PFSK-1 (cell line): Measurements from ENCODE around the gene MOK.

Experiments used
- POLR2AphosphoS5 ChIP-seq: IDR thresholded peaks from 2 replicates; pipeline ENCODE4 v1.6.1; 2012; ENCODE audit warnings: low read depth, mild to moderate bottlenecking, control low read depth, low read length, moderate library complexity
- REST ChIP-seq, 2 experiments: IDR thresholded peaks; 2 replicates each; pipeline versions ENCODE4 v1.6.1 to v1.8.0; 2011 to 2012; ENCODE audit warnings: low read depth in 2 of 2, low read length in 2 of 2, control low read depth in 1 of 2, inconsistent platforms in 1 of 2, mild to moderate bottlenecking in 1 of 2, moderate library complexity in 1 of 2; ENCODE audit not compliant: insufficient read depth in 1 of 2
- SIN3A ChIP-seq: IDR thresholded peaks from 2 replicates; pipeline ENCODE4 v1.6.1; 2012; ENCODE audit warnings: mild to moderate bottlenecking, low read length, moderate library complexity, borderline replicate concordance; ENCODE audit not compliant: insufficient read depth
- TAF1 ChIP-seq: IDR thresholded peaks from 2 replicates; pipeline ENCODE4 v1.6.1; 2012; ENCODE audit warnings: low read length, control low read depth, borderline replicate concordance; ENCODE audit not compliant: insufficient read depth

- no peak for TF ChIP-seq REST (IDR thresholded peaks at IDR 0.05; ENCODE audit: insufficient read depth in 1 of 2, low read depth in 2 of 2, low read length in 2 of 2)
- TF ChIP-seq SIN3A, result no peak
- TF ChIP-seq POLR2AphosphoS5, result no peak
- no peak for TF ChIP-seq TAF1
Measured at GRCh38 chr14:102229739-102230092, 75.2 kb downstream of the MOK start.
